NCI-H2107 treated with DMSO at 0.1 percent for 48 hours (cell line): Measurements from ENCODE around the gene DLGAP3.
"Not testable (repeated sequence)": the region's sequence is repeated elsewhere in the genome, so short reads cannot be mapped to it uniquely, and the experiment has no call there.

Experiments used
- DNase-seq: peaks from one replicate; lab custom pipeline; 2025; ENCODE audit not compliant: unreplicated experiment; lab: John Stamatoyannopoulos, UW

The DLGAP3 gene

GRCh38 chr1:34842073-34842472, 87.4 kb downstream of the DLGAP3 start:
- no peak for DNase-seq

GRCh38 chr1:34840426-34840825, 89.0 kb downstream of the DLGAP3 start:
- no peak for DNase-seq

DNA sequence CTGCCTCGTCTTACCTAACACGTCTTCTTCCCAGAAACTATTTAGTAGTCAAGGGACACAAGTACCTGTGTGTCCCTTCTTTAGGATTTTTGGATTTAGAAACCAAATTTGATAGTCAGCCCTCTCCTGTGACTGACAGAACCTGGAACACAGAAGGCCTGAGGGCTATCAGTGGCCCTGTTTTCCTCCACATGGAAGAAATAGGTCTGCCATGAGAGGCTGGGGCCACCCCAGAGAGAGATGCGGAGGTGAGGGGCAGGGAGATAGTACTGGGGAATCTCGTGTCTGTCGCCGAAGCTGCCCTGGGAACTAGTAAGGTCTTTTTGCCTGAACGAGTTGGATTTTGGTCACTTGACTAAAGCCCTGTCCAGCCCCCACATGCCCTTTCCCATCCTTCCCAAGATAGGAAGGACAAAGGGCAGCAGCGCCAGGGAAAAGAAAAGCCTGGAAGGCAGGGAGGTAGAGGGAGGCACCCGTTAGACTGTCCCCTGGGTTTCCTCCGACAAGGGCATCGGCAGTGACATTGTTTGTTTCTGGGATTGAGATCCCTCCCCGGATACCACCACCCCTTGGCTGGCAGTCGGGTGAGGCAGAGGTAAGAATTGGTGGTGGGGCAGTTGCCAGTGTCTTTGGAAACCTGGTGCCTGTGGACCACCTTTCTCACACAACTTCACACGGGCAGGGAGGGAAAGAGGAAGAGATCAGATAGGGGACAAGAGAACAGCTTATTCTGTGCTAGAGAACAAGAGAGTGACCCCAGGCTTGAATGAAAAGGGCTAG, 89.7 kb downstream of the DLGAP3 start:
- no peak for DNase-seq

DNA sequence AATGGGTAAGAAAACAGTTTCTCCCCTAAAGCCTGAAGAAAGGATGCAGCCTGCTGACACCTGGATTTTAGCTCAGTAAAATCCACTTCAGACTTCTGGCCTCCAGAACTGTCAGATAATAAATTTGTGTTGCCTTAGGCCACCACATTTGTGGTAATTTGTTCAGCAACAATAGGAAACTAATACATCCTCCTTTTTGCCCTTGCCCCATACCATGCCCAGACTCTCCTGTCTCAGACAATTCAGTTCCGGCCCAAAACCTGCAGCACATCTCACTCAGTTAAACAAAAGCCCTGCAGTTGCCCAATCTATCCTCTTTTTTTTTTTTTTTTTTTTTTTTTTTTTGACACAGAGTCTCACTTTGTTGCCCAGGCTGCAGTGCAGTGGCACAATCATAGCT, 95.7 kb downstream of the DLGAP3 start:
- DNase-seq, result no peak

DNA sequence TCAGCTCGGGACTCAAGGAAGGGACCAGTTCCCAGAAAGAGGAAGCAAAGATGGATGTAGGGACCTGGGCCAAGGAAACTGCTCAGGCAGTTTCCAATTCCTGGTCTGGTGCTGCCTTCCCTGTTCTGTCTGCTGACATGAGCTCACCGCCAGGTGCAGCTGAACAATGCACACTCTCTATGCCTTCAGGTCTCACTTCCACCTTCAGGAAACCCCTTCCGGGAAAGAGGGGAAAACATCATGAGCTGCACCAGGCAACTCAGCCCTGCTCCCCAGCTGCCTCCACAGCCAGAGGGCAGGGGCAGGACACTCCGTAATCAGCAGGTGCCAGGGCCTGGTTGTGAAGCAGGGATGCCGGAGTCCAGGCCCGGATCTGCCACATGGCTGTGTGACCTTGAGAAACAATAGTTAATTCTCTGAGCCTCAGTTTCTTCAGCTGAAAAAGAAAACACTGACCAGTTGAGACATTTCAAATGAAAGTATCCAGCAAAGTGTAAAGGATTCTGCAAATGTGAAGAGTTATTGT, 97.7 kb downstream of the DLGAP3 start:
- no peak for DNase-seq

DNA sequence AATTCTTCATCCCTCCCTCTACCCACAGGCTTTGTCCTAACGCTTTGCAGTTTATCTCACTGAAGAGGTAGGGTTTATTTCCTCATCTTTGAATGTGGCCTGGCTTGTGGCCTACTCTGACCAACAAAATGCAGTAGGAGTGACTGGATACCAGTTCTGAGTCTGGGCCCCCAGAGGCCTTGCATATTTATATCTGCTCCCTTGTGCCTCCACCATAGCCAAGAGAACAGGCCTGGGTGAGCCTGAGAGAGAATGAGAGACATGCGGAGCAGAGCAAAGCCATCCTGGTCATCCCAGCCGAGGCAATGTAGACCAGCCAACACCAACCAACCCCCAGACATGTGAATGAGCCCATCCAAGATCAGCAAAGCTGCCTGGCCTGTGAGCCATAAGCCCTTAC, 100.2 kb downstream of the DLGAP3 start:
- DNase-seq, result no peak

GRCh38 chr1:34828611-34829010, 100.8 kb downstream of the DLGAP3 start:
- no peak for DNase-seq

DNA sequence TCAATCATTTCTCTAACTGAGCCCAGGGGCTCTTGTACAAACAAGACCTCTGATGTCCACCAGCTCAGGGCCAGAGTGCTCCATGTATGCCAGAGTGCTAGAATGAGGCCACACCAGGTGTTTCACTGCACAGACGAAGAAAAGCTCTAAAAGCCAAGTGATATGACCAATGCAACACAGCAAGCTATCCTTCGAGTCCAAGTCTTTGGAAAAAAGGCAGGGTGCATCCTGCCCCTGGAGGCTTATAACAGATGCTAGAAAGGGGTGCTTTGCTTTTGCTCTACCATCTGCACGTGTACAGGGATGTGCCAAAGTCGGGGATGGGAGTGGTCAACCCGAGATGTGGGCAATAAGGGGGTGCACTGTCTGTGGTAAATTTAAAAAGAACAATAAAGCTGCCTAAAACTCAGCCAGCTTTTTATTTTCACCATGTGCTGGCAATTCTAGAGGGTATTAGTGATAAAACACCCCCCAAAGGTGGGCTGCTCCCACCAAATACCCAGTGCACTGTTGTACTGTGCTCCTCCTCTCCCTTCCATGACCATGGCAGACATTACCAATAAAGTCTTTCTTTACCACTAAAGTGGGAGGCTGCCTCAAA, 102.0 kb downstream of the DLGAP3 start:
- no peak for DNase-seq

GRCh38 chr1:34825455-34826091, 103.9 kb downstream of the DLGAP3 start:
- DNase-seq, result no peak

- no peak for DNase-seq
These were observed 104.5 kb downstream of the DLGAP3 start for GRCh38 chr1:34824817-34825454.

DNA sequence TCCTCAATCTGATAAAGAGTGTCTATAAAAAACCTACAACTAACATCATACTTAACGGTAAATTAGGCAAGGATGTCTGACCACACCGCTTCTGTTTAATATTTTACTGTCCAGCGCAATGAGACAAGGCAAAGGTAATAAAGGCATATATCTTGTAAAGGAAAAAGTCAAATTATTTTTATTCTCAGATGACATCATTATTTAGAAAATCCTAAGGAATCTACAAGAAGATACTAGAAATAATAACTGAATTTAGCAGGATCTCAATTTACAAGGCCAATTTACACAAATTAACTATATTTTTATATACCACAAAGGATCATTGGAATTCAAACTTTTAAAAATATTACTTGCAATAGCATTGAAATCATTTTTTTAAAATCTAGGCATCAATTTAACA, 107.2 kb downstream of the DLGAP3 start:
- no peak for DNase-seq

- not testable (repeated sequence) for DNase-seq
These were observed 110.6 kb downstream of the DLGAP3 start for GRCh38 chr1:34818862-34819261.

DNA sequence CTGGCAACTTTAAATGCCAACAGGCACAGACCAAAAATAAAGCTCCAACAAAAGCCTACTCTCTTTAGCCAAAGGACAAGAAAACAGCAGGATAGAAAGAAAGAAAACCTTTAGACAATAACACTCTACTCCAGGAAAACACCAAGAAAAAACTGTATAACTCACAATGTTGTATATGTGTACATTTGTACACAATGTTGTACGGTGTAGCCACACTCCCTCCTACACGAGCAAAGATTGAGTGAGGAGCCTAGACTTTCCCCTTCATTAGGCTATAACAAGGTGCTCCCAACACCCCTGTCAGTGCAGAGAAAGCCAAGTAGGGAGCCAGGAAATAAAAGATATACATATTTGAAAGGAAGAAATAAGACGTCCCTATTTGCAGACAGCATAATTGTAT, 112.7 kb downstream of the DLGAP3 start:
- DNase-seq, result no peak

- no peak for DNase-seq
These were observed 113.1 kb downstream of the DLGAP3 start for GRCh38 chr1:34816332-34816731.
